Measurements from ENCODE around the gene CCDC188.
"Not testable (repeated sequence)": the region's sequence is repeated elsewhere in the genome, so short reads cannot be mapped to it uniquely, and the experiment has no call there.

CCDC188 gene

DNA sequence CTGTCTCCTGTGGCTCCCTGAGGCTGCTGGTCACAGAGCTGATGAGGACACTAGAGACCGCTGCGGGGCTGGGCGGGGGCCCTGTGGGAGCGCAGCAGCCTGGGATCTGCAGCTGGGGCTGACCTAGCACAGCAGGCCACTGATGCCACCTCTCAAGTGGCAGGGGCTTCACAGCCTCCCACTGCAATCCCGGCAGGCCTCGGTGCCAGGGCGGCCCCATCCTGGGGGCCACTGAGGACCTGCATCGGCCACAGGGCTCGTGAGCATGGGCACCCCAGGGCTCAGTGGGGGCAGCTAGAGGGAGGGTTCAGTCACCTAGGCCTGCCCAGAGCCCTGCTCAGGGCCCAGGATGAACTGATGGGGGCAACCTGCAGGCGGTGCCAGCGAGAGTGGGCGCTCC lies 14.6 kb upstream of the CCDC188 start:
- H2AK5ac ChIP-seq (ENCODE audit: low read depth, low read length): peak overlapping the region; percentile 40
- H4K8ac ChIP-seq (ENCODE audit: low read depth, low read length): no peak overlapping the region
- WGBS, 2 donors (ENCODE audit: extremely low coverage in 2 of 2, insufficient read length in 2 of 2, insufficient replicate concordance in 1 of 2): no CpG with 5 or more reads among the region's 12 CpGs
- no peak for DNase-seq (ENCODE audit: low spot score)
- H2AFZ ChIP-seq (ENCODE audit: low read length): no peak overlapping the region
- H3K4me2 ChIP-seq (ENCODE audit: insufficient read depth, low read length, poor library complexity, severe bottlenecking): no peak overlapping the region
- H3K4me3 ChIP-seq (ENCODE audit: low read length in 2 of 2): no peak overlapping the region
- no peak overlapping the region for H2BK15ac ChIP-seq (ENCODE audit: low read length)
- H3K27ac ChIP-seq (replicated peaks; ENCODE audit: low read length): no peak overlapping the region
- no peaks in the 10 kb centered on the region for H3K79me1 ChIP-seq (ENCODE audit: low read depth, low read length)
- H2BK120ac ChIP-seq (ENCODE audit: low read depth, low read length): no peak overlapping the region
- H3K9me3 ChIP-seq (replicated peaks in 1 of 2; ENCODE audit: control insufficient read depth in 2 of 2, insufficient read depth in 1 of 2, low read depth in 1 of 2, low read length in 2 of 2): no peaks in the 10 kb centered on the region
- H3K4ac ChIP-seq (ENCODE audit: low read length): no peak overlapping the region
- no peak overlapping the region for H3K18ac ChIP-seq (ENCODE audit: low read length)
- H2BK5ac ChIP-seq (ENCODE audit: low read length): no peak overlapping the region
- no peak overlapping the region for H4K91ac ChIP-seq (ENCODE audit: low read depth, low read length, poor library complexity)
- no peaks in the 10 kb centered on the region for H3K4me1 ChIP-seq (ENCODE audit: control insufficient read depth in 2 of 2, insufficient read depth in 1 of 2, low read depth in 1 of 2, low read length in 2 of 2)
- no peaks in the 10 kb centered on the region for H3K36me3 ChIP-seq (replicated peaks in 1 of 2; ENCODE audit: control insufficient read depth in 2 of 2, insufficient read depth in 2 of 2, low read length in 2 of 2)
- no peak overlapping the region for H2BK12ac ChIP-seq (ENCODE audit: low read length)
- H3K9ac ChIP-seq (ENCODE audit: low read depth, low read length, poor library complexity): no peak overlapping the region
- peaks cover 0 to 18% (median 0%) of the 10 kb centered on the region in 3 experiments for H3K27me3 ChIP-seq (ENCODE audit: control insufficient read depth in 3 of 3, insufficient read depth in 3 of 3, low read depth in 1 of 3, low read length in 3 of 3)
- peak overlapping the region; percentile 56 for H3K14ac ChIP-seq (ENCODE audit: low read length)
- H3K23ac ChIP-seq (ENCODE audit: low read depth, low read length, poor library complexity): peak overlapping the region; percentile 73

DNA sequence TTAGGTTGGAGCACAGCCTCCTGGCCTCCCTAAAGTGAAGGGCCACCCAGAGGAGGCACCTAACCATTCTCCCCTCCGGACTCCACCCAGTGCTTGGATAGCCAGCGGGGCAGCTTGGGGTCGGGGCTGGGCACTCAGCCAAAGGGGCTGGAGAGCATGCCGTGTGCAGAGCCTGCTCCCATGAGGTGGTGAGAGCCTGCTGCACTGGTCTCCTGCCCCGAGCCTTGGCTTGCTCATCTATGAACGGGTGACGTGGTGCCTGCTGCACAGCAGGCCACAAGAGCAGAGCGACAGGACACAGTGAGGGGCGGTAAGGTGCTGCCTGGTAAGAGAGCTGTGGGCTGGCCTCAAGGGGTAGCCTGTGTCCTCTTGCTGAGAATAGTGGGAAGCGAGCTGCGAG lies 14.0 kb upstream of the CCDC188 start:
- Histone ChIP-seq H2BK5ac (ENCODE audit: low read length) (no peak overlapping the region), H2BK12ac (ENCODE audit: low read length) (peak overlapping the region; percentile 16), H3K4ac (ENCODE audit: low read length) (no peak overlapping the region)

DNA sequence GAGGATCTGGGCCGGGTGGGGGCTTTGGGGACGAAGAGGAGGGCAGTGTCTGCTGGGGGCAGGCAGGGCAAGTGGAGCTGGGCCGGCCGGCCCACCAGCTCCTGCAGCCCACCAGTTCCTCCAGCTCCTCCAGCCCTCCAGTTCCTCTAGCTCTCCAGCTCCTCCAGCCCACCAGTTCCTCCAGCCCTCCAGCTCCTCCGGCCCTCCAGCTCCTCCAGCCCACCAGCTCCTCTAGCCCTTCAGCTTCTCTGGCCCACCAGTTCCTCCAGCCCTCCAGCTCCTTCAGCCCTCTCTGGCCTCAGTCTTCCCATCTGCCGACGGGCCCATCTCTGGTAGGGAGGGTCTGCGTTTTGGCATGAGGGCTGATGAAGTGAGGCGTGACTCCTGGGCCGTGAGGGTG lies 9.2 kb upstream of the CCDC188 start:
- Histone ChIP-seq H3K79me1 (ENCODE audit: low read depth, low read length) (no peaks in the 10 kb centered on the region), H2BK120ac (ENCODE audit: low read depth, low read length) (no peak overlapping the region), H3K4me1 (ENCODE audit: control insufficient read depth in 2 of 2, insufficient read depth in 1 of 2, low read depth in 1 of 2, low read length in 2 of 2) (peaks cover 8 to 21% of the 10 kb centered on the region in 2 donors), H3K23ac (ENCODE audit: low read depth, low read length, poor library complexity) (no peak overlapping the region), H2BK12ac (ENCODE audit: low read length) (no peak overlapping the region), H3K9ac (ENCODE audit: low read depth, low read length, poor library complexity) (no peak overlapping the region), H3K18ac (ENCODE audit: low read length) (no peak overlapping the region), H4K91ac (ENCODE audit: low read depth, low read length, poor library complexity) (no peak overlapping the region), H3K27ac (replicated peaks; ENCODE audit: low read length) (no peak overlapping the region), H3K27me3 (ENCODE audit: control insufficient read depth in 3 of 3, insufficient read depth in 3 of 3, low read depth in 1 of 3, low read length in 3 of 3) (no peaks in the 10 kb centered on the region), H4K8ac (ENCODE audit: low read depth, low read length) (no peak overlapping the region), H2BK15ac (ENCODE audit: low read length) (no peak overlapping the region), H3K36me3 (replicated peaks in 1 of 2; ENCODE audit: control insufficient read depth in 2 of 2, insufficient read depth in 2 of 2, low read length in 2 of 2) (no peaks in the 10 kb centered on the region), H3K4ac (ENCODE audit: low read length) (no peak overlapping the region), H2AFZ (ENCODE audit: low read length) (no peak overlapping the region), H3K14ac (ENCODE audit: low read length) (no peak overlapping the region), H3K9me3 (replicated peaks in 1 of 2; ENCODE audit: control insufficient read depth in 2 of 2, insufficient read depth in 1 of 2, low read depth in 1 of 2, low read length in 2 of 2) (peaks cover 0 to 2% of the 10 kb centered on the region in 2 donors), H2AK5ac (ENCODE audit: low read depth, low read length) (no peak overlapping the region), H3K4me2 (ENCODE audit: insufficient read depth, low read length, poor library complexity, severe bottlenecking) (no peak overlapping the region), H2BK5ac (ENCODE audit: low read length) (no peak overlapping the region), H3K4me3 (ENCODE audit: low read length in 2 of 2) (no peak overlapping the region)
- no CpG with 5 or more reads among the region's 10 CpGs for WGBS, 2 donors (ENCODE audit: extremely low coverage in 2 of 2, insufficient read length in 2 of 2, insufficient replicate concordance in 1 of 2)
- DNase-seq (ENCODE audit: low spot score): no peak

More for the DNA sequence above, 14.0 kb upstream of the CCDC188 start:
- no peak overlapping the region for H3K18ac ChIP-seq (ENCODE audit: low read length)
- H2AK5ac ChIP-seq (ENCODE audit: low read depth, low read length): no peak overlapping the region
- no peak overlapping the region for H3K27ac ChIP-seq (replicated peaks; ENCODE audit: low read length)
- no peak for DNase-seq (ENCODE audit: low spot score)
- H3K4me1 ChIP-seq (ENCODE audit: control insufficient read depth in 2 of 2, insufficient read depth in 1 of 2, low read depth in 1 of 2, low read length in 2 of 2): no peaks in the 10 kb centered on the region
- H2BK15ac ChIP-seq (ENCODE audit: low read length): no peak overlapping the region
- H3K36me3 ChIP-seq (replicated peaks in 1 of 2; ENCODE audit: control insufficient read depth in 2 of 2, insufficient read depth in 2 of 2, low read length in 2 of 2): no peaks in the 10 kb centered on the region
- H3K4me3 ChIP-seq (ENCODE audit: low read length in 2 of 2): no peak overlapping the region
- no peak overlapping the region for H2AFZ ChIP-seq (ENCODE audit: low read length)
- H3K23ac ChIP-seq (ENCODE audit: low read depth, low read length, poor library complexity): no peak overlapping the region
- no peaks in the 10 kb centered on the region for H3K9me3 ChIP-seq (replicated peaks in 1 of 2; ENCODE audit: control insufficient read depth in 2 of 2, insufficient read depth in 1 of 2, low read depth in 1 of 2, low read length in 2 of 2)
- whole genome bisulfite sequencing, 2 donors (ENCODE audit: extremely low coverage in 2 of 2, insufficient read length in 2 of 2, insufficient replicate concordance in 1 of 2): no CpG with 5 or more reads among the region's 11 CpGs
- no peak overlapping the region for H3K4me2 ChIP-seq (ENCODE audit: insufficient read depth, low read length, poor library complexity, severe bottlenecking)
- peak overlapping the region; percentile 43 for H4K8ac ChIP-seq (ENCODE audit: low read depth, low read length)
- H2BK120ac ChIP-seq (ENCODE audit: low read depth, low read length): no peak overlapping the region
- H3K79me1 ChIP-seq (ENCODE audit: low read depth, low read length): no peaks in the 10 kb centered on the region
- H3K14ac ChIP-seq (ENCODE audit: low read length): no peak overlapping the region
- H3K9ac ChIP-seq (ENCODE audit: low read depth, low read length, poor library complexity): no peak overlapping the region
- H3K27me3 ChIP-seq (ENCODE audit: control insufficient read depth in 3 of 3, insufficient read depth in 3 of 3, low read depth in 1 of 3, low read length in 3 of 3): peaks cover 0 to 13% (median 0%) of the 10 kb centered on the region in 3 experiments
- no peak overlapping the region for H4K91ac ChIP-seq (ENCODE audit: low read depth, low read length, poor library complexity)

DNA sequence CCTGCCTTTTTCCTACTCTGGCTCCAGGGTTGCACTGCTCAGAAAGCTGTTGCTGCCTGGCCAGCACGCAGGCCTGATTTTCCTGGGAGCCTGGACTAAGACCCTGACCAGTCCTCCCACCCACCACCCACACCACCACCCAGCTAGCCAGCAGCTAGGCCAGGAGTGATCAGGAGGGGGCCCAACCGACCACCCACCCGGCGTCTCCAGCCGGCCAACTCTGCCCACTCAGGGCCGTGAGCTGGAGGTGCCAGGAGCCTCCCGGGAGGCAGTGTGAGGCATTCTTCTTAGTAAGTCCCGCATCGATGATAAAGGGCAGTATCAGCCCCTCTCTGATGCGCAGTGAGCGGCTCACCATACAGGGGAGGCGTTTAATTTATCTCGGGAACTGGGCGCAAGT lies 8.7 kb upstream of the CCDC188 start:
- peak overlapping the region; percentile 10 for H2BK5ac ChIP-seq (ENCODE audit: low read length)
- H3K4ac ChIP-seq (ENCODE audit: low read length); H3K27ac ChIP-seq (replicated peaks; ENCODE audit: low read length); H2BK120ac ChIP-seq (ENCODE audit: low read depth, low read length); H3K4me3 ChIP-seq (ENCODE audit: low read length in 2 of 2); H3K79me1 ChIP-seq (ENCODE audit: low read depth, low read length); H4K91ac ChIP-seq (ENCODE audit: low read depth, low read length, poor library complexity); H3K27me3 ChIP-seq (ENCODE audit: control insufficient read depth in 3 of 3, insufficient read depth in 3 of 3, low read depth in 1 of 3, low read length in 3 of 3); H3K4me2 ChIP-seq (ENCODE audit: insufficient read depth, low read length, poor library complexity, severe bottlenecking); H2AFZ ChIP-seq (ENCODE audit: low read length); H3K36me3 ChIP-seq (replicated peaks in 1 of 2; ENCODE audit: control insufficient read depth in 2 of 2, insufficient read depth in 2 of 2, low read length in 2 of 2); DNase-seq (ENCODE audit: low spot score); H2BK15ac ChIP-seq (ENCODE audit: low read length); H3K18ac ChIP-seq (ENCODE audit: low read length); H3K9ac ChIP-seq (ENCODE audit: low read depth, low read length, poor library complexity); H3K14ac ChIP-seq (ENCODE audit: low read length); H4K8ac ChIP-seq (ENCODE audit: low read depth, low read length); H3K9me3 ChIP-seq (replicated peaks in 1 of 2; ENCODE audit: control insufficient read depth in 2 of 2, insufficient read depth in 1 of 2, low read depth in 1 of 2, low read length in 2 of 2); H2BK12ac ChIP-seq (ENCODE audit: low read length): not testable (repeated sequence)
- peak overlapping the region; percentile 56 for H2AK5ac ChIP-seq (ENCODE audit: low read depth, low read length)
- no CpG with 5 or more reads among the region's 14 CpGs for WGBS, 2 donors (ENCODE audit: extremely low coverage in 2 of 2, insufficient read length in 2 of 2, insufficient replicate concordance in 1 of 2)
- peak overlapping the region; percentile 80 for H3K23ac ChIP-seq (ENCODE audit: low read depth, low read length, poor library complexity)
- peaks cover 8 to 24% of the 10 kb centered on the region in 2 donors for H3K4me1 ChIP-seq (ENCODE audit: control insufficient read depth in 2 of 2, insufficient read depth in 1 of 2, low read depth in 1 of 2, low read length in 2 of 2)

Measured in neuronal stem cell (in vitro differentiated cells).